Upper lobe of right lung (tissue), 1 donor: Measurements from ENCODE around the gene TNNT3. TPM values are rescaled to one million over a fixed set of nuclear protein-coding genes. Genes with fewer than 3 reads are reported as not detected.

Source experiments
- ATAC-seq: fragments of 200-7000 bp; cut with Tn5 transposase; one replicate; pipeline ENCODE4 v1.9.1; 2020; ENCODE audit warnings: mild to moderate bottlenecking, moderate library complexity
- DNase-seq: peaks from one replicate; pipeline ENCODE4 v3.0.0-alpha.2; 2020
- H3K27ac ChIP-seq: fragments of 200-600 bp; one replicate; pipeline ENCODE4 v1.8.0; 2022
- H3K27me3 ChIP-seq: fragments of 200-600 bp; one replicate; pipeline ENCODE4 v1.8.0; 2022; ENCODE audit warnings: mild to moderate bottlenecking
- H3K36me3 ChIP-seq: fragments of 200-600 bp; one replicate; pipeline ENCODE4 v1.8.0; 2022
- H3K4me1 ChIP-seq: fragments of 200-600 bp; one replicate; pipeline ENCODE4 v1.8.0; 2022
- H3K4me3 ChIP-seq: fragments of 200-600 bp; one replicate; pipeline ENCODE4 v1.8.0; 2022; ENCODE audit warnings: mild to moderate bottlenecking
- H3K9me3 ChIP-seq: fragments of 200-600 bp; one replicate; pipeline ENCODE4 v1.8.0; 2022
- CTCF ChIP-seq: fragments of 200-600 bp; IDR thresholded peaks from one replicate; pipeline ENCODE4 v1.8.0; 2022; ENCODE audit warnings: antibody characterized with exemption
- intact Hi-C: fragments of 100-400 bp; cut with DNase I; formaldehyde crosslinking; loops from one replicate; pipeline ENCODE4 v1.11.0; 2022
- microRNA-seq: library from miRNA; unstranded; fragments of <30 nt; microRNA quantifications from one replicate; pipeline ENCODE4 v1.2.0, GENCODE V29; 2020; ENCODE audit warnings: borderline microRNAs expressed
- total RNA-seq: library from RNA; stranded (reverse); fragmentation: NEBNext Ultra II Directional; extraction: Animal tissue kit (Norgen Biotek cat#: 25700); gene quantifications from one replicate; pipeline ENCODE4 v1.2.1, GENCODE V29; 2021
- donor health status: DM: no; HTN: yes; CAD: no; lungs with severe emphysema.

TNNT3 gene
- total RNA-seq, 1 donor from 2014 or later: 0.43 TPM

DNA sequence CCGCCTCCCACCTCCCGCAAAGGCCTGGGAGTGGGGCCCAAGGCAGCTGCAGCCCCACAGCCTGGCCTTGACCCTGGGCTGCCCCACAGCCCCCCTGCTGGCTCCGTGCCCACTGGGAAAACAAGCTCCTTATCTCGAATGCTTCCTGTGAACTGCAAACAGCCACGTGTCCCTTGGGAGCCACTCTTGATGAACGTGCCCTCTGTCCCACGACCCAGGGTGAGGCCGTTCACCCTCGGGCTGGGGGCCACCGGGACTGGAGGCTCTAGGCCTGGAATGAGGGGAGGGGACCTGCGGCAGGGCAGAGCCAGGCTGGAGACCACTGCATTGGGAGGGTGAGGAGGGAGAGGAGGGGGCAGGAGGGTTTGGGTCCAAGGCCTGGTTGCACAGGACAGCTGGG is 68.7 kb downstream of the TNNT3 start:
- H3K9me3 ChIP-seq: no peaks in the 10 kb centered on the region
- no peaks in the 10 kb centered on the region for H3K36me3 ChIP-seq
- H3K27ac ChIP-seq: no peak overlapping the region
- no peak overlapping the region for H3K4me3 ChIP-seq
- intact Hi-C loops: no loop called here
- DNase-seq: no peak
- no peak for ATAC-seq
- TF ChIP-seq CTCF: no peak
- H3K27me3 ChIP-seq: no peaks in the 10 kb centered on the region
- H3K4me1 ChIP-seq: no peaks in the 10 kb centered on the region

Small RNAs within 50 kb of the gene (microRNA-seq; reads per million reads assigned to microRNA genes)
- 0.66 reads per million for gene MIR7847

Other genes with a start within 250 kb of the TNNT3 start
- gene KRTAP5-6, start 222.5 kb upstream of the TNNT3 start, total RNA-seq: not detected
- gene IFITM10, start 169.1 kb upstream of the TNNT3 start, total RNA-seq: 7.9 TPM
- 2,038 TPM for gene CTSD, start 155.8 kb upstream of the TNNT3 start, total RNA-seq
- gene SYT8, start 84.7 kb upstream of the TNNT3 start, total RNA-seq: 12.5 TPM
- gene TNNI2, start 80.7 kb upstream of the TNNT3 start, total RNA-seq: 6.9 TPM
- 78.2 TPM for gene LSP1, start 66.6 kb upstream of the TNNT3 start, total RNA-seq
- gene PRR33, start 27.8 kb upstream of the TNNT3 start, total RNA-seq: not detected
- 58.6 TPM for gene MRPL23, start 27.6 kb downstream of the TNNT3 start, total RNA-seq
- 55.8 TPM for gene H19, start 78.1 kb downstream of the TNNT3 start, total RNA-seq
- 8.8 TPM for gene IGF2, start 219.7 kb downstream of the TNNT3 start, total RNA-seq
- not detected for gene INS, start 241.5 kb downstream of the TNNT3 start, total RNA-seq